SK-N-SH (cell line): ENCODE results near the gene EPB41L1. TPM values are rescaled to one million over a fixed set of nuclear protein-coding genes. Genes with fewer than 3 reads are reported as not detected.

Experiments
- CTCF ChIA-PET: fragments of 300-600, 350-600 bp; formaldehyde crosslinking; extraction: SDS; loops from one replicate; lab custom pipeline; 2021; lab: Yijun Ruan, JAX
- POLR2A ChIA-PET: fragments of 350-600 bp; sonication (Branson Sonifier 250); formaldehyde crosslinking; extraction: SDS; loops from one replicate; lab custom pipeline; 2020; ENCODE audit warnings: antibody characterized with exemption, inconsistent platforms; lab: Yijun Ruan, JAX
- DNase-seq: peaks from one replicate; pipeline ENCODE4 v3.0.0; 2012
- H2AFZ ChIP-seq: fragments of 200-600 bp; sonication (generic); 2 replicates; pipeline ENCODE4 v1.8.1; 2016; ENCODE audit warnings: antibody characterized with exemption, mild to moderate bottlenecking, low read depth
- H3F3A ChIP-seq: fragments of 200-600 bp; sonication (generic); replicated peaks from 2 replicates; pipeline ENCODE3; 2016; ENCODE audit warnings: antibody characterized with exemption, mild to moderate bottlenecking; ENCODE audit not compliant: insufficient read depth
- H3K27ac ChIP-seq, 2 experiments: fragments of 200-500 bp in 1 of 2; fragments of 200-600 bp in 1 of 2; sonication (Bioruptor generic) in 1 of 2; sonication (generic), shearing (Covaris generic) in 1 of 2; 2 replicates each; pipeline versions ENCODE4 v1.5.1 to v1.6.1; 2014 to 2016; ENCODE audit warnings: low read depth in 2 of 2, inconsistent platforms in 1 of 2, low read length in 1 of 2, mild to moderate bottlenecking in 1 of 2, mixed read lengths in 1 of 2
- H3K27me3 ChIP-seq: fragments of 200-600 bp; sonication (generic), shearing (Covaris generic); 2 replicates; pipeline ENCODE4 v1.6.1; 2016; ENCODE audit warnings: mixed run types; ENCODE audit not compliant: insufficient read depth
- H3K36me3 ChIP-seq, 2 experiments: fragments of 200-500 bp in 1 of 2; fragments of 200-600 bp in 1 of 2; sonication (Bioruptor generic) in 1 of 2; sonication (generic) in 1 of 2; replicated peaks in 1 of 2; 2 replicates each; pipeline versions ENCODE3 to v1.5.1; 2014 to 2016; ENCODE audit warnings: low read length in 1 of 2, mild to moderate bottlenecking in 1 of 2; ENCODE audit not compliant: insufficient read depth in 2 of 2, control insufficient read depth in 1 of 2
- H3K4me1 ChIP-seq, 2 experiments: fragments of 200-500 bp in 1 of 2; fragments of 200-600 bp in 1 of 2; sonication (Bioruptor generic) in 1 of 2; sonication (generic), shearing (Covaris generic) in 1 of 2; 2 replicates each; pipeline versions ENCODE4 v1.5.1 to v1.6.1; 2014 to 2016; ENCODE audit warnings: low read depth in 1 of 2, low read length in 1 of 2, mixed run types in 1 of 2; ENCODE audit not compliant: insufficient read depth in 2 of 2, control insufficient read depth in 1 of 2
- H3K4me2 ChIP-seq: fragments of 200-600 bp; sonication (generic), shearing (Covaris generic); 2 replicates; pipeline ENCODE4 v1.6.1; 2017; ENCODE audit warnings: mixed run types
- H3K4me3 ChIP-seq, 2 experiments: fragments of 200-500 bp in 1 of 2; fragments of 200-600 bp in 1 of 2; sonication (Bioruptor generic) in 1 of 2; sonication (generic), shearing (Covaris generic) in 1 of 2; 2 replicates each; pipeline versions ENCODE4 v1.5.1 to v1.8.1; 2014 to 2016; ENCODE audit warnings: low read depth in 2 of 2, inconsistent platforms in 1 of 2, low read length in 1 of 2, mild to moderate bottlenecking in 1 of 2, mixed read lengths in 1 of 2, moderate library complexity in 1 of 2
- H3K79me2 ChIP-seq: fragments of 200-600 bp; sonication (generic); 2 replicates; pipeline ENCODE4 v1.8.1; 2017; ENCODE audit warnings: mild to moderate bottlenecking; ENCODE audit not compliant: insufficient read depth
- H3K9ac ChIP-seq: fragments of 200-600 bp; sonication (generic); 2 replicates; pipeline ENCODE4 v1.6.1; 2017; ENCODE audit warnings: mixed run types
- H3K9me2 ChIP-seq: fragments of 200-600 bp; sonication (generic); 2 replicates; pipeline ENCODE4 v1.6.1; 2017; ENCODE audit warnings: mixed run types
- H3K9me3 ChIP-seq: fragments of 200-600 bp; sonication (generic); 2 replicates; pipeline ENCODE4 v1.6.1; 2017; ENCODE audit warnings: mixed run types, mild to moderate bottlenecking, moderate library complexity
- H4K20me1 ChIP-seq: fragments of 200-600 bp; sonication (generic); 2 replicates; pipeline ENCODE4 v1.6.1; 2017; ENCODE audit warnings: mild to moderate bottlenecking, mixed run types; ENCODE audit not compliant: insufficient read depth
- CHD2 ChIP-seq: fragments of 150-350 bp; IDR thresholded peaks from 2 replicates; pipeline ENCODE4 v1.6.1; 2018; ENCODE audit warnings: low read length; ENCODE audit not compliant: partially characterized antibody
- EP300 ChIP-seq, 2 experiments: IDR thresholded peaks; 2 replicates each; pipeline versions ENCODE4 v1.4.0 to v1.6.1; 2012; ENCODE audit warnings: borderline replicate concordance in 1 of 2, low read depth in 1 of 2, low read length in 1 of 2
- EZH2phosphoT487 ChIP-seq: fragments of 200-600 bp; sonication (generic); IDR thresholded peaks from 2 replicates; pipeline ENCODE4 v1.6.1; 2017; ENCODE audit warnings: low read depth, mixed run types, mild to moderate bottlenecking, antibody characterized with exemption, moderate library complexity, borderline replicate concordance
- FOXJ3 ChIP-seq: sonication (generic); formaldehyde crosslinking; IDR thresholded peaks from 2 replicates; pipeline ENCODE4 v1.5.1; 2020; ENCODE audit warnings: mild to moderate bottlenecking, missing genetic modification reagents
- FOXM1 ChIP-seq: IDR thresholded peaks from 2 replicates; pipeline ENCODE4 v1.4.0; 2012; ENCODE audit warnings: low read depth, mild to moderate bottlenecking
- GABPA ChIP-seq: IDR thresholded peaks from 2 replicates; pipeline ENCODE4 v1.4.0; 2012; ENCODE audit warnings: low read depth, mild to moderate bottlenecking
- JUND ChIP-seq: IDR thresholded peaks from 2 replicates; pipeline ENCODE4 v1.4.0; 2012
- MEF2A ChIP-seq: IDR thresholded peaks from 2 replicates; pipeline ENCODE4 v1.4.0; 2012; ENCODE audit warnings: low read depth, borderline replicate concordance
- MXI1 ChIP-seq: IDR thresholded peaks from 2 replicates; pipeline ENCODE4 v1.6.1; 2012; ENCODE audit warnings: mild to moderate bottlenecking, low read depth, low read length, improper control_type of control experiment
- RAD21 ChIP-seq: IDR thresholded peaks from 2 replicates; pipeline ENCODE4 v1.6.1; 2012; ENCODE audit warnings: mild to moderate bottlenecking, low read length
- RCOR1 ChIP-seq: fragments of 150-350 bp; IDR thresholded peaks from 2 replicates; pipeline ENCODE4 v1.6.1; 2017; ENCODE audit warnings: antibody characterized with exemption, low read length
- REST ChIP-seq: IDR thresholded peaks from 2 replicates; pipeline ENCODE4 v1.6.1; 2012; ENCODE audit warnings: mild to moderate bottlenecking, low read depth, low read length, moderate library complexity
- RXRA ChIP-seq: IDR thresholded peaks from 2 replicates; pipeline ENCODE4 v1.4.0; 2012; ENCODE audit warnings: low read depth, mild to moderate bottlenecking, borderline replicate concordance
- SMC3 ChIP-seq: IDR thresholded peaks from 2 replicates; pipeline ENCODE4 v1.6.1; 2012; ENCODE audit warnings: low read depth, low read length, improper control_type of control experiment
- YY1 ChIP-seq: IDR thresholded peaks from 2 replicates; pipeline ENCODE4 v1.4.0; 2012; ENCODE audit warnings: low read depth, mild to moderate bottlenecking
- ZBTB33 ChIP-seq: IDR thresholded peaks from 2 replicates; pipeline ENCODE4 v1.4.0; 2012; ENCODE audit warnings: low read depth, borderline replicate concordance
- WGBS: methylation state at CpG from one replicate; pipeline ENCODE4 v1.1.6; 2017; ENCODE audit warnings: low lambda C conversion rate; 5-methylcytosine and 5-hydroxymethylcytosine counted together
- polyA plus RNA-seq, 3 experiments: library from polyadenylated mRNA; depleted of rRNA; stranded (reverse); fragments of >200 nt; gene quantifications; 2 replicates each; pipeline ENCODE4 v1.2.3, GENCODE V29; 2012

EPB41L1 gene
- polyA plus RNA-seq, 1 of the 3 experiments (the other 2 are of a cell fraction), result 26.1 TPM

GRCh38 chr20:36228770-36229169 lies 74.2 kb downstream of the EPB41L1 start:
- H3F3A ChIP-seq, result no peaks in the 10 kb centered on the region
- no peaks in the 10 kb centered on the region for H3K9me3 ChIP-seq
- H3K27me3 ChIP-seq, result no peaks in the 10 kb centered on the region
- no peak overlapping the region for H3K4me2 ChIP-seq
- CTCF ChIA-PET, result interaction anchor here (1.8 to 3.0 kb wide), 2 partner anchors 10 to 211 kb away, joined by 4 to 15 read pairs; no protein-coding TSS in a partner anchor
- H3K4me3 ChIP-seq, result no peak overlapping the region
- TF ChIP-seq MXI1, result no peak
- no peak for TF ChIP-seq RAD21
- no peak for TF ChIP-seq SMC3
- no peak for TF ChIP-seq CHD2
- TF ChIP-seq FOXJ3 (CRISPR knock-in tag), result no peak
- no peak for TF ChIP-seq REST
- TF ChIP-seq EP300 (IDR thresholded peaks at IDR 0.05; ENCODE audit: borderline replicate concordance in 1 of 2, low read depth in 1 of 2, low read length in 1 of 2), result no peak
- TF ChIP-seq FOXM1, result no peak
- TF ChIP-seq, all 33 proteins: peak for 0
- WGBS, result 83% methylated on average over 6 of the region's 6 CpGs
- no peak for DNase-seq
- no peak overlapping the region for H3K27ac ChIP-seq
- no peaks in the 10 kb centered on the region for H4K20me1 ChIP-seq
- no peak overlapping the region for H3K9ac ChIP-seq
- POLR2A ChIA-PET, result no interaction called here
- no peak overlapping the region for H2AFZ ChIP-seq
- no peaks in the 10 kb centered on the region for H3K9me2 ChIP-seq
- no peaks in the 10 kb centered on the region for H3K4me1 ChIP-seq
- H3K79me2 ChIP-seq, result no peaks in the 10 kb centered on the region
- peaks cover 5 to 15% of the 10 kb centered on the region in 2 experiments for H3K36me3 ChIP-seq

- CTCF ChIA-PET, result interaction anchor here (1.3 to 1.7 kb wide), 2 partner anchors 14 to 209 kb away, joined by 3 to 5 read pairs; no protein-coding TSS in a partner anchor
- Histone ChIP-seq H3K4me1 (no peaks in the 10 kb centered on the region), H4K20me1 (no peaks in the 10 kb centered on the region)
- TF ChIP-seq JUND (no peak), MEF2A (no peak), EP300 (IDR thresholded peaks at IDR 0.05; ENCODE audit: borderline replicate concordance in 1 of 2, low read depth in 1 of 2, low read length in 1 of 2) (no peak), YY1 (no peak), RXRA (no peak), EZH2phosphoT487 (no peak), FOXM1 (no peak), ZBTB33 (no peak), GABPA (no peak), RCOR1 (no peak), CHD2 (no peak)
- TF ChIP-seq, all 33 proteins: peak for 0
- H3K27me3 ChIP-seq, result no peaks in the 10 kb centered on the region
- no peaks in the 10 kb centered on the region for H3K9me2 ChIP-seq
- H3K36me3 ChIP-seq, result peaks cover 5 to 15% of the 10 kb centered on the region in 2 experiments
- WGBS, result 80% methylated on average over 3 of the region's 3 CpGs
- no peak overlapping the region for H3K27ac ChIP-seq
- no peak overlapping the region for H3K4me2 ChIP-seq
- no peaks in the 10 kb centered on the region for H3K9me3 ChIP-seq
- H3K9ac ChIP-seq, result no peak overlapping the region
- H3F3A ChIP-seq, result no peaks in the 10 kb centered on the region
- H3K4me3 ChIP-seq, result no peak overlapping the region
- H3K79me2 ChIP-seq, result no peaks in the 10 kb centered on the region
- DNase-seq, result no peak
- POLR2A ChIA-PET, result no interaction called here
- H2AFZ ChIP-seq, result no peak overlapping the region
Measured at GRCh38 chr20:36230019-36230418, 75.5 kb downstream of the EPB41L1 start.
